ENCODE results near the gene MCC. TPM values are rescaled to one million over a fixed set of nuclear protein-coding genes. Genes with fewer than 3 reads are reported as not detected.
A peak's percentile ranks its signal among the peaks of the same experiment; 100 is the strongest.
"Not testable (repeated sequence)": the region's sequence is repeated elsewhere in the genome, so short reads cannot be mapped to it uniquely, and the experiment has no call there.

The MCC gene
- total RNA-seq, 1 donor from 2014 or later = 2.5 TPM

DNA sequence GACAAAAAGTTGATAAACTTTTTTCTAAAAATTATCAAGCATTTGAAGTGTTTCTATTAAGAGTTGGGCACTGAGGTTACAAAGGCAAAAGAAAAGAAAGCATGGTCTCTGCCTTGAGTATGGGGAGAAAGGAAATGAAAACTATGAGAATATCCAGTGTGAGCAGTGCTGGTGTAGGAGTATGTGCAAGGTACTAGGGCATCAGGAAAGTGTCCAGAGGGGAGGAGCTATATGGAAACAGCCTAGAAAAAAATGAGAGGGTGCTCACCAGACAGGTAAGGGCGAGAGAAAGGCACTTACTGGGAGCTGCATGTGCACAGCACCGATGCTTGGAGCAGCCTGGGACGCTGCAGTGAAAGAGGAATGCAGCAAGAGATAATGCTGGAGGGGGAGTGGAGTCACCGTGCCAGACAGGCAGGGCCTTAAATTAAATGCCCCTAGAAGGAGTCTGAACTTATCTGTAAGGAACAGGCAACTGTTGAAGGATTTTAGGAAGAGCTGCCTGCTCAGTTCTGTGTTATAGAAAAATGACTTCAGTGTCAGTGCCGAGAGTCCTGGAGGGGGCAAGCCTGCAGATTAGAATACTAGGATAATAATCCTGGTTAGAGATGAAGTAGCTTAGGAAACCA is 14.0 kb downstream of the MCC start:
- Histone ChIP-seq H3K4me3 (no peak overlapping the region), H3F3A (ENCODE audit: low read depth) (no peaks in the 10 kb centered on the region), H3K4me2 (no peak overlapping the region), H2AFZ (replicated peaks) (peak overlapping the region; percentile 74), H3K9me3 (ENCODE audit: low read depth) (no peaks in the 10 kb centered on the region), H3K4me1 (peaks cover 16% of the 10 kb centered on the region), H3K79me2 (ENCODE audit: low read depth) (no peaks in the 10 kb centered on the region), H4K20me1 (ENCODE audit: low read depth) (no peaks in the 10 kb centered on the region), H3K27ac (no peak overlapping the region), H3K27me3 (no peaks in the 10 kb centered on the region), H3K9ac (no peak overlapping the region), H3K36me3 (no peaks in the 10 kb centered on the region)
- peaks cover 11% of the 10 kb centered on the region for H3K9me3 Mint-ChIP-seq
- no peak overlapping the region for H3K27ac Mint-ChIP-seq
- no peak overlapping the region for H3K4me3 Mint-ChIP-seq
- TF ChIP-seq EZH2phosphoT487 (IDR thresholded peaks at IDR 0.05) = no peak
- TF ChIP-seq, protein P1, sequence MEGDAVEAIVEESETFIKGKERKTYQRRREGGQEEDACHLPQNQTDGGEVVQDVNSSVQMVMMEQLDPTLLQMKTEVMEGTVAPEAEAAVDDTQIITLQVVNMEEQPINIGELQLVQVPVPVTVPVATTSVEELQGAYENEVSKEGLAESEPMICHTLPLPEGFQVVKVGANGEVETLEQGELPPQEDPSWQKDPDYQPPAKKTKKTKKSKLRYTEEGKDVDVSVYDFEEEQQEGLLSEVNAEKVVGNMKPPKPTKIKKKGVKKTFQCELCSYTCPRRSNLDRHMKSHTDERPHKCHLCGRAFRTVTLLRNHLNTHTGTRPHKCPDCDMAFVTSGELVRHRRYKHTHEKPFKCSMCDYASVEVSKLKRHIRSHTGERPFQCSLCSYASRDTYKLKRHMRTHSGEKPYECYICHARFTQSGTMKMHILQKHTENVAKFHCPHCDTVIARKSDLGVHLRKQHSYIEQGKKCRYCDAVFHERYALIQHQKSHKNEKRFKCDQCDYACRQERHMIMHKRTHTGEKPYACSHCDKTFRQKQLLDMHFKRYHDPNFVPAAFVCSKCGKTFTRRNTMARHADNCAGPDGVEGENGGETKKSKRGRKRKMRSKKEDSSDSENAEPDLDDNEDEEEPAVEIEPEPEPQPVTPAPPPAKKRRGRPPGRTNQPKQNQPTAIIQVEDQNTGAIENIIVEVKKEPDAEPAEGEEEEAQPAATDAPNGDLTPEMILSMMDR (IDR thresholded peaks at IDR 0.05) = no peak
- no peak for TF ChIP-seq EZH2 (IDR thresholded peaks at IDR 0.05)
- H3K4me1 Mint-ChIP-seq = no peaks in the 10 kb centered on the region
- peak; percentile 21 for DNase-seq (ENCODE audit: low spot score)
- H3K36me3 Mint-ChIP-seq = peaks cover 2% of the 10 kb centered on the region
- peaks cover 2% of the 10 kb centered on the region for H3K27me3 Mint-ChIP-seq (ENCODE audit: insufficient read depth, low read depth)

GRCh38 chr5:113463032-113463431 is 25.2 kb downstream of the MCC start:
- TF ChIP-seq EZH2phosphoT487 (IDR thresholded peaks at IDR 0.05) = no peak
- TF ChIP-seq, protein P1 (IDR thresholded peaks at IDR 0.05) = no peak
- TF ChIP-seq EZH2 (IDR thresholded peaks at IDR 0.05) = no peak
- no peaks in the 10 kb centered on the region for H3K9me3 Mint-ChIP-seq
- Histone ChIP-seq H3K79me2 (ENCODE audit: low read depth) (no peaks in the 10 kb centered on the region), H3K4me3 (no peak overlapping the region), H3F3A (ENCODE audit: low read depth) (no peaks in the 10 kb centered on the region), H3K27me3 (no peaks in the 10 kb centered on the region), H3K4me2 (no peak overlapping the region), H3K27ac (no peak overlapping the region), H4K20me1 (ENCODE audit: low read depth) (no peaks in the 10 kb centered on the region), H3K9me3 (ENCODE audit: low read depth) (no peaks in the 10 kb centered on the region), H2AFZ (replicated peaks) (no peak overlapping the region), H3K4me1 (no peaks in the 10 kb centered on the region), H3K36me3 (no peaks in the 10 kb centered on the region), H3K9ac (no peak overlapping the region)
- H3K36me3 Mint-ChIP-seq = peaks cover 4% of the 10 kb centered on the region
- no peaks in the 10 kb centered on the region for H3K4me1 Mint-ChIP-seq
- no peak for DNase-seq (ENCODE audit: low spot score)
- H3K4me3 Mint-ChIP-seq = no peak overlapping the region
- no peak overlapping the region for H3K27ac Mint-ChIP-seq
- H3K27me3 Mint-ChIP-seq (ENCODE audit: insufficient read depth, low read depth) = no peaks in the 10 kb centered on the region

DNA sequence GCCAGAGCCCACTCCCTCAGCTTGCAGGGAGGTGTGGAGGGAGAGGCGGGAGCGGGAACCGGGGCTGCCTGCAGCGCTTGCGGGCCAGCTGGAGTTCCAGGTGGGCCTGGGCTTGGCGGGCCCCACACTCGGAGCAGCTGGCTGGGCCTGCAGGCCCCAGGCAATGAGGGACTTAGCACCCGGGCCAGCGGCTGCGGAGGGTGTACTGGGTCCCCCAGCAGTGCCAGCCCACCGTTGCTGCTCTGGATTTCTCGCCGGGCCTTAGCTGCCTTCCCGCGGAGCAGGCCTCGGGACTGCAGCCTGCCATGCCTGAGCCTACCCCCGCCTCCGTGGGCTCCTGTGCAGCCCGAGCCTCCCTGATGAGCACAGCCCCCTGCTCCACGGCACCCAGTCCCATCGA is 31.1 kb downstream of the MCC start:
- H3K4me2 ChIP-seq; H3K79me2 ChIP-seq (ENCODE audit: low read depth); H3K27ac Mint-ChIP-seq; H4K20me1 ChIP-seq (ENCODE audit: low read depth); H3K27me3 Mint-ChIP-seq (ENCODE audit: insufficient read depth, low read depth); H3K4me1 ChIP-seq; H3K36me3 ChIP-seq; H3K4me3 ChIP-seq; H2AFZ ChIP-seq (replicated peaks); H3K9me3 Mint-ChIP-seq; H3K27ac ChIP-seq; H3K36me3 Mint-ChIP-seq; DNase-seq (ENCODE audit: low spot score); H3K9ac ChIP-seq; H3F3A ChIP-seq (ENCODE audit: low read depth); H3K27me3 ChIP-seq; H3K4me3 Mint-ChIP-seq; H3K9me3 ChIP-seq (ENCODE audit: low read depth); H3K4me1 Mint-ChIP-seq: not testable (repeated sequence)

DNA sequence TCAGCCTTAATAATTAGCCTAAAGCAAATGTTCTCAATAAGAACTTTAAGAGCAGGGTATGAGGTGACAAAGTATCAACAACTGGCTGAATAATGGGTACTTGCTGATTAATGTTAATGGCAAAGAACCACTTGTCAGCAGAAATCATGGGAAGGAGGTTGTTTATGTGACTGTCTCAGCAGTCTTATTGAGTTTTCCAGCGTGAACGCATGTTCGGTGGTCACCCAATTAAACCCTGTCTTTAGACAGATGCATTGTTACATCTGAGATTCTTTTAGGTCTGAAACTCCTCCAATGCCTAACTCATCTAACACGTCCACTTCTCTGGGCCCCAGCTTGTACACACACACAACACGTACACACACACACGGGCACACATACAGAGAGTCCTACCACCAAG is 35.3 kb downstream of the MCC start:
- no peak overlapping the region for H3K27ac Mint-ChIP-seq
- H3K27ac ChIP-seq = no peak overlapping the region

More for the DNA sequence above, 35.3 kb downstream of the MCC start:
- H3K4me2 ChIP-seq = no peak overlapping the region
- no peak overlapping the region for H3K4me3 ChIP-seq
- TF ChIP-seq EZH2 (IDR thresholded peaks at IDR 0.05) = no peak
- TF ChIP-seq, protein P1 (IDR thresholded peaks at IDR 0.05) = no peak
- TF ChIP-seq EZH2phosphoT487 (IDR thresholded peaks at IDR 0.05) = no peak
- no peaks in the 10 kb centered on the region for H3K79me2 ChIP-seq (ENCODE audit: low read depth)
- no peak overlapping the region for H3K4me3 Mint-ChIP-seq
- no peak overlapping the region for H3K9ac ChIP-seq
- H3K4me1 Mint-ChIP-seq = peaks cover 1% of the 10 kb centered on the region
- no peaks in the 10 kb centered on the region for H3K27me3 ChIP-seq
- H2AFZ ChIP-seq (replicated peaks) = no peak overlapping the region
- no peaks in the 10 kb centered on the region for H3K36me3 Mint-ChIP-seq
- no peak for DNase-seq (ENCODE audit: low spot score)
- no peaks in the 10 kb centered on the region for H3K9me3 Mint-ChIP-seq
- H3K4me1 ChIP-seq = no peaks in the 10 kb centered on the region
- no peaks in the 10 kb centered on the region for H4K20me1 ChIP-seq (ENCODE audit: low read depth)
- H3K27me3 Mint-ChIP-seq (ENCODE audit: insufficient read depth, low read depth) = peaks cover 3% of the 10 kb centered on the region
- H3F3A ChIP-seq (ENCODE audit: low read depth) = no peaks in the 10 kb centered on the region
- H3K9me3 ChIP-seq (ENCODE audit: low read depth) = no peaks in the 10 kb centered on the region
- no peaks in the 10 kb centered on the region for H3K36me3 ChIP-seq
